HG03439 (cell line): ENCODE data around the gene PIWIL1.

Source experiments
- ATAC-seq: cut with Tn5 transposase; IDR thresholded peaks from one replicate; pipeline ENCODE4 v1.9.1; 2021; ENCODE audit warnings: mild to moderate bottlenecking, moderate library complexity; ENCODE audit not compliant: unreplicated experiment

Gene PIWIL1

DNA sequence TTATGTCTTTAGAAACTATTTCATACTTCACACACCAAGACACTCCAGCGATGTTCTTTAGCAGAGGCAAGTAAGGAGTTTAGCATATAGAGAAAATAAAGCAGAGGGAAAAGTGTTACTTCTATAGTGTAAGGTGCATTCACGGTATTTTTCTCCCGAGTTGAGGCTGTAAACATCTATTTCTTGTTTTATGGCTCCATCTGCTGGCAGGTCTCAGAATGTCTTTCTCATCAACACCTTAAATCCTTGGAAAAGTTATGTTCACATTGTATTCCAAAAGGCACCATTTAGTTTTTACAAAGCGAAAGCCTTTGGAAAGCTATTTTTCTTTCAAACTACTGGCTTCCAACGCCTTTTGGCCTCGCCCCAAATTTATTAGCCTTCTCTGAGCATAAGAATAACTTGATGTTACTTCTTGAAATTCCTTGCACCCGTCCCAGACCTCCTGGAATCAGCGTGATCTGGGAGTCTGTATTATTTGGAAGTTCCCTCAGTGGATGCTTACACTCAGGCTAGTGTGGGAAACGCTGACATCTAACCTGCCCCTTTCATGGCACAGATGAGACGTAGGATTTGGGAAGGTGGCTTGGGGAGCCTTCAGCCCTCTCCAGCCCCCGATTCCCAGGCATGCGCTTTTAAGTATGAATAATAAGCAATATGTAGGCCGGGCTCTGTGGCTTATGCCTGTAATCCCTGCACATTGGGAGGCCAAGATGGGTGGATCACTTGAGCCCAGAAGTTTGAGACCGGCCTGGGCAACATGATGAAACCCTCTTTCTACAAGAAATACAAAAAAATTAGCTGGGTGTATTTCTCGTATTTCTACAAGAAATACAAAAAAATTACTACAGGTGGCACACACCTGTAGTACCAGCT is 1.9 kb upstream of the PIWIL1 start:
- no peak for ATAC-seq

DNA sequence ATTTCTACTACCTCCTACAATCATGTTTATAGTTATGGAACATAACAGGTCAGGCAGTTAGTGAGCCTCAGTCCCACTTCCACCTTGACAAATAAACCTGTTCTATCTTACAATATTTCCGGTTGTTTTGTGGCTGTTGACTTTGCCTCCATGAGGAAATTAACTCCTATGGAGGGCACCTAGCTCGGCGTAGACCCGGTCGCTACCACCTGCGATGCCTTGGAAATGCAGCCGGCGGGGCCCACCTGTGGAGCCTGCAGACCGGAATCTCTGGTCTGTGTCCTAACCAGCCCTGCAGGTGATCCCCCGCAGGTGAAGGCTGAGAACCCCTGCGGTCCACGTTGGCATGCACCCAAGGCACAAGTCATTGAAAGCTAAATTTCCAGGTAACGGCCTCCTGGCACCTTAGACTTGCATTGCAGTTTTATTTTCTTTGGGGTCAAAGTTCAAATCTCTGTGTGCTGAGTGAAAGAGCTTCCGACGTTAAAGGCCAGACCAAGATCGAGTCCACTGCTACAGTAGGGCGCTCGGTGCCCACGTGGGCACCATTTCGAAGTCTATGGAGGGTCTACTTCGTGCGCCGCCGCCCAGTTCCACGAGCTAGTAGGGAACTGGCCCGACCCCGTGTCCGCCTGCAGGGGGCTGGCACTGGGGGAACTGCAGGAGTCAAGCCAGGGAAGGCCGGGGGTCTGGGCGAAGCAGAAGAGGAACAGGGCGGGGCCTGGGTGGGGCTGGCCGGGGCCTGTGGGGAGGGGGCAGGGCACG is 782 bp upstream of the PIWIL1 start:
- ATAC-seq = no peak

DNA sequence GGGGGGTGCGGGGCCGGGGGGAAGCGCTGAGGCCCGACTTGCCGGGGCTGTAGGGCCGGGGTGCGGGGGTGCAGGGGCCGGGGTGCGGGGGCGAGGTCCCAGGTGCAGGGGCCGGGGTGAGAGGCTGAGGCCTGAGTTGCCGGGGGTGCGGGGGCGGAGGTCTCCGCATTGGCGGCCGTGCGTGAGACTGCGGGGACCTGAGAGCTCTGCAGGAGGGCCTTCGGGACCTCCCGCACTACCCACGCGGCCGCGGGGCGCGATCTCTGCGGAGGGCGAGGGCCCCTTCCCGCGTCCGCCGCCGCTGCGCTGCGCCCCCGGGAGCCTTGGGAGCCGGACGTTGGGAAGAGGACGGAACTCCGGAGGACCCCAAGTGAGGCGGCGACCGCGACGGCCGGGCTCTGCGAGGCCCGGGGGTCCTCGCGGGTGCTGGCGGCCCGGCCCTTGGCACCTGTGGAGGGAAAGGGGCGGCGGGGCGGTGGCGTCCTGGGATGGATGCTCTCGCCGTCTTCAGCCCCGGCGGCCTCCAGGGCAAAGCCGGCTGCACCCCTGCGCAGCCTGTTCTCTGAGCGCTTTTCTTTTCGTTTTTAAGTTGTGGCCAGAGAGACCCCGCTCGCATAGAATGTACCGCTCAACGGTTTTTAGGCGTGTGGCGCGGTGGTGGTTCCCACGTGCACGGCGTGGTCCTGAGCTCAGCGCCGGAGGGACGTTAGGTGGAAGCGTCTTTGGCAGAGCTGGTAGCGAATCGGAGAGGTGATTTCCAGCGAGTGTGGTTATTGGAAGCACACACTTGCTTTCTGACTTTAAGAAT is 1.3 kb downstream of the PIWIL1 start:
- ATAC-seq = no peak

DNA sequence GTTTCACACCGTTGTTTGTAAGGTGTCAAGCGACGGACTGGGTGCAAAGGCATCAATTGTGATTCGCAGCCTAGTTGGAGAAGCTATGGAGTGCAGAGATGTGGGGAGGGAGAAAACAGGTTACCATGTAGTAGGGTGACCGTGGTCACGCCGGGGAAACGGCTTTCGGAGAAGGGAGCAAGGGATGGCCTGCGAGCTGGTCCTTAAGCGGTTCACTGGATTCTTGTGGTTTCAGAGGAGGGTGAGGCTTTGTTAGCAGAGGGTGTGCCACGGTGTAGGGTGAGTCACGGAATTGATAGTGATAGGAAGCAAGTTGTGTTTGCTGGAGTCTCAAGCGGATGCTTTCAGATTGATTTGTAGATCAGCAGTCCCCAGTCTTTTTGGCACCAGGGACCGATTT is 2.3 kb downstream of the PIWIL1 start:
- no peak for ATAC-seq

DNA sequence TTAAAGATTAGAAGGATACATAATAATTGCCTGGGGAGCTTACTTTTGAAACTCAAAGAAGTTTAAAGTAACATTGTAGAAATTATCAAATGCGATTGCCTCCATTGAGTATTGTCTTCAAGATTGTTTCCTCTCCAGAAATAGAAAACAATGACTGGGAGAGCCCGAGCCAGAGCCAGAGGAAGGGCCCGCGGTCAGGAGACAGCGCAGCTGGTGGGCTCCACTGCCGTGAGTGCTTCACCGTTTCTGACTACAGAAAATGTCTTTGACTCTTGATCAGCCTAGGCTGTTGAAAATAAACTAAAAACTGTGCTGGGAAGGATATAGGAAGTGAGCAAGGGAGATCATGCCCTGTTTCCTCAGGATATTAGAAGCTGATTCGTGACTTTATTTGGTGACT is 4.8 kb downstream of the PIWIL1 start:
- no peak for ATAC-seq

DNA sequence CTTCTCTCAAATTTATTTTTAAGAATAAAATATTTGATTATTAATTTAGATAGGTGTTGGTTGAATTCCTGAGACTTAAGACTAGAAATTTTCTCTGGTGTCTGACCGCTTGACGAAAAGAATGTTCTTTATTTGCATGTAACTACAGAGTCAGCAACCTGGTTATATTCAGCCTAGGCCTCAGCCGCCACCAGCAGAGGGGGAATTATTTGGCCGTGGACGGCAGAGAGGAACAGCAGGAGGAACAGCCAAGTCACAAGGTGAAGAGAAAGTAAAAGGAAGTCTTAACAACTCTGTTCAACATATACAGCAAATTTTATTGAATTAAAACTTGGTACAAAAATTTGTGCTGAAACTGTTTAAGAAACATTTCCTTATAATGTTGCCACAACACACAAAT is 5.2 kb downstream of the PIWIL1 start:
- no peak for ATAC-seq

DNA sequence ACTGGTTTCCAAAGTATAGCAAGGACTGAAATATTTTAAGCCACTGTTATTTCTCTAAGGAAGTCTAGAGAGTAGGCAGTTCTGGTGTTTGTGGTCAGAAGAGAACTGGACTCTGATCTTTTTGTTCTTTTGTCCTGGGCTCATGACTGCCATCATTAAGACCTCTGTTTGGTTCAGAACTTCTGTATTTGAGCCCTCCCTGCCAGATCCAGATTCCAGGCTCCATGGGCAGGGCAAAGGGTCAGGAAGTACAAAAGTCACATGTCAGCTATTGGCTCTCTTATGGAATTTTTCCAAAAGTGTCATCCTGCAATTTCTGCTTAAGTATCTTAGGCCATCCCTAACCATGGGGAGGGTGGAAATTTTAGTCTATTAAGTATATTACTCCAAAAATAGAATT is 6.8 kb downstream of the PIWIL1 start:
- ATAC-seq = no peak

DNA sequence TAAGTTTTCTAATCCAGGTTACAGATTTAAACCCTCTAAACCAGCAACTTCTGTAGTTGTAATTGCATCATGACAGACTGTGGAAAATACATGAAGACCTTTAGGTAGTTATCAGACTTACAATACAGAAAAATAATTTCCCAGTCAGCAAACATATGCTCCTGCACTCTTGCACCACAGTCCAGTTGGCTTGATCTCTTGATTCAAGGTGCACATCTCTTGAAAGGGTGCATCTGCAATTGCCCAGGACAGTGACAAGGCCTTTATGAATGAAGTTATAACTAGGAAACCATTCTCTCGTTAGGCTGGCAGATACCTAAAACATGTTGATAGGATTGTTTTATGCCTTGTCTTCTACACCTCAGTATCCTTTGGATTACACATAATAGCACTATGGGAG is 7.6 kb downstream of the PIWIL1 start:
- ATAC-seq = no peak

DNA sequence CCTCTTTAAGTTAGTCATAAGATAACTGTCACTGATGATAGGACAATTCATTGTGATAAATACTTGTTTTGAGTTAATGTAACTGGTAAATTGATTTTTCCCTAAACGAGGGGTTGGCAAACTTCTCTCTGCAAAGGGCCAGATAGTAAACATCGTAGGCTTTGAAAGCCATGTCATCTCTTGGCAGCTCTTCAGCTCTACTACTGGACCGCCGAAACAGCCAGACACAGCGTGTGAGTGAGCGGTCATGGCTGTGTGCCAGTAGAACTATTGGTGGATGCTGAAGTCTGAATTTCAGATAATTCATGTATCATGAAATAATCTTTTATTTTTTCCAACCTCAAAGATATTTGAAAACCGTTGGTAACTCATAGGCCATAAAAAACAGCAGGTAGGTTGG is 9.9 kb downstream of the PIWIL1 start:
- no peak for ATAC-seq

DNA sequence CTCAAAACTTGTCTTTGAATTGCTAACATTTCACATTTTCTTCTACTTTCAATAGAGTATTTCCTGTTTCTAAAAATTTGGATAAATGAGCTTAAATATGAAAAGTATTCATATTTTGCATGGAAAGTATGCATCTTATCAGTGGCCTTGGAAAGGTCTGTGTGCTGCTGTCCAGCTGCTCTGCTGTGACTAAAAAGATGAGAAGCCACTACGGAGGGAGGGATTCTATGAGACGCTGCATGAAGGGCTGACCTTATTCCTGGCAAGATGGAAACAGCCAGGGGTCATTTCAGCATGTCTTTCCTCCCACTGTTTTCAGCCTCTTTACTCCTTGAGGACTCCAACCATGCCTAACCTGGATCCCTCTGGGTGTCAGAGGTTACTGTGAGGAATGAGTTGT is 13.0 kb downstream of the PIWIL1 start:
- no peak for ATAC-seq

DNA sequence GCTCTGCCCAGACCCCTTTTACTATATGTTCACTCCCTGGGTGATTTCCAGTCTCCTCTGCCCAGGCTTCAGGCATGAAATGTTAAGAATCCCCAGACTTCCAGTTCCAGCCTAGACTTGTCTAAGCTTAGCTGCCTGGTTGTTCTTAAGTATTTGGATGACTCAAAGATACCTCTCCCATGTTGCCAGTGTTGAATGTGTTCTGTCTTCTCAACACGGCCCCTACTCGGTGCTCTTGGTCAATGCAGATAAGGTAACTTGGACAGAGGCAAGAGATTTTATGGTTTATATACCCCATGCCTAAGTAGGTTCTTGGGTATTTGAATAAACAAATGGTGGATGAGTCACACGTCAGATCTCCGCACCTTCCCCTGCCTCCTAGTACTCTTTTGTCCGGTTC is 13.6 kb downstream of the PIWIL1 start:
- no peak for ATAC-seq

DNA sequence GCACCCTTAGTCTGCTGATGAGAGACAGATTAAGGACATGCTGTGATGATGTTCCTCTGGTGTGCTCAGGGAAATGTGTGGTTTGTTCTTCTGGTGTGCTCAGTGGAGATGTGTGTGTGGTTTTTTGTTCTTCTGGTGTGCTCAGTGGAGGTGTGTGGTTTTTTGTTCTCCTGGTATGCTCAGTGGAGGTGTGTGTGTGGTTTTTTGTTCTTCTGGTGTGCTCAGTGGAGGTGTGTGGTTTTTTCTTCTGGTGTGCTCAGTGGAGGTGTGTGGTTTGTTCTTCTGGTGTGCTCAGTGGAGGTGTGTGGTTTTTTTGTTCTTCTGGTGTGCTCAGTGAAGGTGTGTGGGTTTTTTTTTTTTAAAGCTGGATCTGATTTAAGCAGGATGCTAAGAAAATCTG is 15.4 kb downstream of the PIWIL1 start:
- no peak for ATAC-seq

DNA sequence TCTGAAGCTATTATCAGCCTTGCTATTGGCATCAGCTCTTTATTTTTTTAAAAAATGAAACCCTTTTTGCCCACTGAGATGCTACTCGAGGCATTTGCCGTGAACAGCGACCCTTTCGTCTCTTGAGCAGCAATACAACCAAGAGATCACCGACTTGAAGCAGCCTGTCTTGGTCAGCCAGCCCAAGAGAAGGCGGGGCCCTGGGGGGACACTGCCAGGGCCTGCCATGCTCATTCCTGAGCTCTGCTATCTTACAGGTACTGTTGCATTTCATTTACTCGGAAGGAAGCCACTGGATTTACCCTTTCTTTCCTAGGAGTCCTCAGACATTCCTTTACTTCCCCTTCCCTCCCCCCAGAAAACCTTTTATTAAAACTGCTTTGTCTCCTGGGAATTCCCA is 16.7 kb downstream of the PIWIL1 start:
- ATAC-seq = no peak

DNA sequence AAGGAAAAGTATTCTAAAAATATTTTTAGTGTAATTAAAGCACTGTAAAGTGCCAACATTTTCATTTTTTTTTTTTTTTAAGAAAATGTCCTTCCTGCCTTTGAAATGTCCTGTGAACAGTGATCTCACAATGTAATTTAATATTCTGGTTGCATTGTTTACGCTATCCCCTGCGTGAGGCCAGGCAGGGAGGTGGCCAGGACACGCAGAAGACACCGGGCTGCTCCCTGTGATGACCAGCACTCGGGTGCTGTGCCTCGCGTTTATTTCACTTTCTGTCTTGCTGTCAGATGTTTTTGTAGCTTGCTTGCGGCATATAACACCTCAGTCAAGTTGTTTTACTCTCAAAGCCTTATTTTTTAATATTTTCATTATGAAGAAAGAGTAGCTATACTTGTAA is 18.5 kb downstream of the PIWIL1 start:
- no peak for ATAC-seq

DNA sequence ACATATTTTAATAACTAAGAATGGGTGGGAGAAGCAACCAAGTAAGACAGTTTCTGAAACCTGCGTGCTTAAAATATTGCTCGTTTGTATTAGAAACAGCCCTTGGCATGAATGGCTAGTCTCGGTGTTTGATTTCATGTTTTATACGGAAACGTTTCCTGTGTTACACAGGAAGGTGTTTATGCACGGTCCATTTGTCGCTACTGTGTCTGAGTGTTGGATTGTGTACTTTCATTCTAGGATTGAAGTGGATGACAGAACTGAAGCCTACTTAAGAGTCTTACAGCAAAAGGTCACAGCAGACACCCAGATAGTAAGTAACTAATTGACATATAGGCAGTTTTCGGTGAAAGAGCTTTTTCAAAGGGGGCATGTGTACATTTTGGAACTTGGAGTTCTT is 19.6 kb downstream of the PIWIL1 start:
- ATAC-seq = no peak

DNA sequence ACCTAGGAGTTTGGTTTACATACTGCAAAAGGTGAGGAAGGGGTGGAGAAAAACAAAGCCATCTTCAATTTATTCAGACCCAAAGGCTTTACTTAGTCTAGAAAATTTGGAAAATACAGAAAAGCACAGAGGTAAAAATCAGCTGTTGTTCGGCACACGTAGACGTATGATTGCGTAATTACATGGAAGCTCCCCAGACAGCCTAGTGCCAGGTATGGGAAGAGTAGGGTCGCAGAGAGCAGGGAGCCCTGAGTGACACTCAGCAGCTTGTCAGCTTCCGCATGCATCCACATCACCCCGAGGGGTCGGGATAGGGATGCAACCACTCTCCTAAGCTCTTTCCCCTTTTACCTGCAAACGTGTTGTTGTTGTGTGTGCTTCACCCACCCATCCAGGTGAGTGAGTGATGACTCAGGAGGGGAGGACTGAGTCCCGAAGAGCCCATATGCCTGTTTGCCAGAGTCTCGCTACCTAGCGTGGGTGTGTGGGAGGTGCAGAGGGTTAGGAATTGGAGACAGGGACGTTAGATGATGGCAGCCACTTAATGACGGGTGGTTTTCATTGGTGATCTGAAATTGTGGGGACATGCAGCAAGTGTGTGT is 20.1 kb downstream of the PIWIL1 start:
- no peak for ATAC-seq

DNA sequence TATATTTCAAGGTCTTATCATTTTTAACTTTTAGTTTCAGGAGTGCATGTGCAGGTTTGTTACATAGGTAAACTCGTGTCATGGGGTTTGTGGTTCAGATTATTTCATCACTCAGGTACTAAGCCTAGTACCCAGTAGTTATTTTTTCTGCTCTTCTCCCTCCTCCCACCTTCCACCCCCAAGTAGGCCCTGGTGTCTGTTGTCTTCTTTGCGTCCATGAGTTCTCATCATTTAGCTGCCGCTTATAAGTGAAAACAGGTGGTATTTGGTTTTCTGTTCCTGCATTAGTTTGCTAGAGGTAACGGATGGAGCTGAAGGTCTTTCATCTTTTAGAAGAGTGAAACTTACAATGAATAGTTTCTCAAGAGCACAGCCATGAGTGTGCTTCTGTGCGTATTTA is 24.4 kb downstream of the PIWIL1 start:
- no peak for ATAC-seq

DNA sequence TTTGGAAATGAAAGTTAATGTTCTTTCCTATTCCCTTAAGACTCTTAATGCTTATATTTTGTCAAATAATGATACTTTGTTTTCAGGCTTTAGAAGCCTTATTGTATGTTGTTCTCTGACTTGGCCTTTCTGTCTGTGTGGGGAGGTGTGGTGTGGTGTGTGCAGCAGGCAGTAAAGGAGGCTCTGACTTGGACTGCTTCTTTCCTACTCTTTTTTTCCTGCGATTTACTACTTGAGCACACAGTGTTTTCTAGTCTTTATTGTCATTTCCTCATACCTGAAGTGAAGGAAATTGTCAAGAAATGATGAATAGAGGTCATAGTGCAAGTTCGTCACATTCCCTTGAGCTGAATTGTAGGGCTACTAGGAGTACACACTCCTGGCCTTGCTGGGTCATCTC is 26.9 kb downstream of the PIWIL1 start:
- ATAC-seq = no peak

DNA sequence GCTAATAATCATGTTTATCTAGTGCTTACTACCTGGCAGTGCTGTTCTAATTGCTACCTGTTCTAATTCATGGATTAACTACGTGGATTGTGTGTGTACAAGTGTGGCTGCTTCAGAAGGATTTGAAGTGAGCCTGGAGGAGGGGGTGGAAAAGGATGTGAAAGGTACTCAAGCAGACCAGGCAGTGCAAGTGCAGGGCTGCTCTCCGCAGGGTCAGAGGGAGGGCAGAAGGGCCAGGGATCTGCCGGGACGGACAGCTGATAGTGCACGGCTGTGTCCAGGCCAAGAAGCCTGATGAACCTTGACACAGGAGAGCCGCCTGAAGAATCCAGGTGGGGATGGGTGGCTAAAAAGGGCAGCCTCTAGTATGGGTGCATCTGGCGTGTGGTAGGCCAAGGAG is 28.5 kb downstream of the PIWIL1 start:
- no peak for ATAC-seq

DNA sequence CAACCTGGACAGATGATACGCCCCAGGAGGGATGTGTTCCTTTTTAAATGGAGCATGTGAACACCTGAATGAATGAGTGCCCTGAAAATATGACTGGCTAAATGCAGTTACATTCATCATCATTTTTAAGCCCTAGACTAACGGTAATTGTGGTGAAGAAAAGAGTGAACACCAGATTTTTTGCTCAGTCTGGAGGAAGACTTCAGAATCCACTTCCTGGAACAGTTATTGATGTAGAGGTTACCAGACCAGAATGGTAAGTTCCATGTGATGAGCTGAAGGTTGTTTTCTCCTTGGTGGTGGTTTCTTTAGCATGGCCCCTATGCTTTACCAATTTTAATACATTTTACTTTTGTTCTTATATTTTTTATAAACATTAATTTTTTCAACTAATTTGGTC is 29.3 kb downstream of the PIWIL1 start:
- no peak for ATAC-seq

DNA sequence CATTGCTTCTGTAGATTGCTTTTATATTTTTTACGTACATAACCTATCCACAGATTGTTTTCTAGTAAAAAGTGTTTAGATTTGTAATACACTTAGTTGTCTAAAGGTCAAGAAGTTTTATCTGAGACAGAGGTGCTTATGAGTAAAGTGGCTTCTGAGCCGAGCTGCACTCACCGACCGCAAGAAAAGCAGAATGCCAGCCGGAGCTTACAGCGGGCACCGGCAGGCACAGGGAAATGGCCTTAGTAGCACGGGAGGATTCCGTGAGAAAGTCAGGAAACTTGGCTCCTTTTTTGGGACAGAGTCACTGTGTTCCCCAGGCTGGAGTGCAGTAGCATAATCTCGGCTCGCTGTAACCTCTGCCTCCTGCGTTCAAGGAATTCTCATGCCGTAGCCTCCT is 29.8 kb downstream of the PIWIL1 start:
- no peak for ATAC-seq
